GM19099 (cell line): Measurements from ENCODE around the gene IL12A.

Experiments used
- POLR2A ChIP-seq: IDR thresholded peaks from 3 replicates; pipeline ENCODE4 v1.6.1; 2011; ENCODE audit warnings: low read depth; ENCODE audit not compliant: insufficient read length; ENCODE audit errors: extremely low read depth

IL12A gene

DNA sequence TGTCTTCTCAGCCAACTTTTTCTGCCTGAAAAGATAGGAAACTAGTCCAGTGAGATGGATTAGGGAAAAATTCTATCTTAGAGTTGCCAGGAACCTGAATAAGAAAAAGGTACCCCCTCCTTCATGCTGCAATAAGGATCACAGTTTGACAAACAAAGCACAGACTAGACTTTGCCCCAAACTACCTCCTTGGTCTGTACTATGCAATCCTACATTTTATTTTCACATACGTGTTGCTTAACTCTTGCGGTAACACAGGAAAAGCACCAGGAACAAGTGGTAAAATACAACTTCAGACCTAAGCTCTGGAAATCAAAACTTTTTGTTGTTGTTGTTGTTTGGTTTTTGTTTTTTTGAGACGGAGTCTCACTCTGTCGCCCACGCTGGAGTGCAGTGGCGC lies 11.3 kb upstream of the IL12A start:
- no peak for TF ChIP-seq POLR2A

DNA sequence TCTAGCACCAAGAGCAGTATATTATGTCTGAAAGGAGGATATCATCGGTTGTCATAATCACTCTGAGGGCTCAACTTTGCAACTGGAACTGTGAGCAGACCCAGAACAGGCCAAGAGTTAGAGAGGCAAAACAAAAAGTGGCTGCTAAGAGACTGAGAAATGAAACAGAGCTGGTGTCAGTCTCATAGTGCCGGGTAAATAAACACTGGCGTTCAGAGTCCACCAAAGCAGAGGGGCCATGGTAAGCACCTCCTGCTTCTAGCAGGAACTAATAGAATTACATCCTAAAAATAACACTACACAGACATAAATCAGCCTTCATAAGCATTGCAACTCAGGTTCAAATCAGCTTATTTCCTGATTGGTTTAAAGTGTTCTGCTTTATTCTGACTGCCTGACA lies 10.3 kb upstream of the IL12A start:
- no peak for TF ChIP-seq POLR2A

DNA sequence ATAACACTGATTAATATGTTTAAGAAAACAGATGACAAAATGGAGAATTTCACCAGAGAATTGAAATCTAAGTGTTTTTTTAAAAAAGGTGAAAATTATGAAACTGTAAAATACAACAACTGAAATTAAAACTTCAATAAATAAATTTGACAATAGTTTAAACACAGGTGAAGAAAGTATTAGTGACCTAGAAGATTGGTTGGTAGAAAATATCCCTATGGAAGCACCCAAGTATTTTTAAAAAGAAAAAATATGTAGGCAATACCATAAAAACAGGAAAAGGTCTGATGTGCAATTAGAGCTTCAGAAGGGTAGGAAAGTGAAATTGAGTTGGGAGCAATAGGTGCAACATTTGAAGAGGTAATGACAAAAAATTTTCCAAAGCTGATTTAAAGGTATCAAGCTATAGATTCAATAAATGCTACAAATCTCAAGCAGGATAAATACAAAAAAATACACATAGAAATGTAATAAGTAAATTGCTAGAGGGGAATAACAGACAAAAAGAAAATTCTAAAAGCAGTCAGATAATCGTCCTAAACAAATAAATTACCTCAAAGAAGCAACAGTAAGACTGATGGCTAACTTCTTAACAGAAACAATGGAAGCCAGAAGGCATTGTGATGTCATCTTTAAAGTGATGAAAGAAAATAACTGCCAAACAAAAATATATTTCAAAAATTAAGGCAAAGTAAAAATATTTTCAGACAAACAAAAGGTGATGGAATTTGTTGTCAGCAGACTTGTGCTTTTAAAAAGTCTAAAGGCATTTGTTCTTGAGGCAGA lies 9.5 kb upstream of the IL12A start:
- no peak for TF ChIP-seq POLR2A

DNA sequence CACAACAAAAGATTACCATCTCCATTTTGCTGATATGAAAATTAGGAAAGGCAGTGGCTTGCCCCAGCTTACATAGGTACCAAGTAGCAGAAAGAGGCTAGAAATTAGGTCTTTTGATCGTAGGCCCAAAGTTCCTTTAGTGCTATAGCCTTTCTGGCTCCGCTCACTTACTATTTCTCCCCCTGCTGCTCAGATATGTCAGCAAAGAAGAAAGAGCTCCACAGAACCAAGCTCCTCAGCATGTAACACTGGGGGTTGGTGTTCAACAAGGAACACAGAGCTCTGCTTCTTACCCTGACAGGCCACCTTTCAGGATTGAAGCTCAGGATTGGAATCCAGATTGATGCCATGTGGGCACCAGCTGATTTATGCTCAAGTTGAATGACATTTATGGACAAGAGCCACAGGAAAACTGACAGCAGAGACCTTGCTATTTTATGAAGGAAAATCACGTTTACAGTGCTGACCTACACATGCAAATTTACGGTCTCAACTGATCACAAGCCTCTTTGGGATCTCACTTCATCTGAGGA lies 6.1 kb upstream of the IL12A start:
- no peak for TF ChIP-seq POLR2A

DNA sequence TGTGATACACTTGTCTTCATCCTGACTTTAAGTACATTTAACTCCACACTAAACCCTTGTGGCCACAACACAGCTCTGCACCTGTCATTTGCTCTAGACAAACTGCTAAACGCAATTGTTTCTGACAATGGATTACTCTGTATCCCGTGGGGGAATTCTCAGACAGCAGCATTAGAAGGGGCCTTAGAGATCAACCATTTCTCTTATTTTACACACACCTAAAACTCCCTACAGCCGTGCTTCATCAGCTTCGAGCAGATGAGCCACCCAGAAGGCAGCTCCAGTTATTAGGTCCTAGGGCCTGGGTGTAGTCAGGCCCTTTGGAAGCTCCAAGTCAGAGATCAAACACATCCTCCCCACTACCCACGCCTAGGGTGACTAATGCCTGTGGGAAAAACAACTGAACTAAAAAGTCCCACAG lies 1.3 kb upstream of the IL12A start:
- TF ChIP-seq POLR2A: no peak

DNA sequence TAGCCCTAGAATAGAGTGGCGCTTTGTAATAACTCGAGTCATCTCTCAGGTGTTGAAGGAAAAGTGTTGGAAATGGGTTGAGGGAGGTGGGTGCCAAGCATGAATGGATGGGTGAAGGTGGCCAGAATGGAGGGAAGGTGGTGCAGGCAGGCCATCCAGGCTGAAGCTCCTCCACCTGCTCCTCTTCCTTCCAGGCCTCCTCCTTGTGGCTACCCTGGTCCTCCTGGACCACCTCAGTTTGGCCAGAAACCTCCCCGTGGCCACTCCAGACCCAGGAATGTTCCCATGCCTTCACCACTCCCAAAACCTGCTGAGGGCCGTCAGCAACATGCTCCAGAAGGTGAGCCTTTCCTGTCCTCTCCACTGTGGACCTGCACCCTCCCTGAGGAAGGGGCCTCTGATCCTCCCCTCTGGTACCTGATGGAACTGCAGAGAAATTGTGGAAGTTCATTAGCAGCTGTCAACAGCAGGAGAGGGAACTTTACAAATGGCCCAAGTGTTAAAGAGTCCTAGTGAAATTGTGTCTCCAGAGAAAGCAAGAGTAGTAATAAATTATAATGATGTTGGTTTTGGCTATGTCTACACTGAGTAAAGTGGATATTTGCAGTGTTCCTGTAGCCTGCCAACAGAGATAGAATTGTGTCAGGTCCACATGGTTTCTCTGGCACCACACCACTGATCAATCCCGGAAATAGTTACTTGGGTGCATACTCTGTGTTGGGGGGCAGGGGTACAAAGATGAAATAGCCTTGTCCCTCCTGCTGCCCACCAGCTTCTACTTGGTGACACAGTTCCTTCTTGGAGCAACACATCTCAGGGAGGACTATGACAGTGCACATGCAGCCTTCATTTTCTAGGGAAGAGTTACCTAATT lies 1.6 kb downstream of the IL12A start:
- TF ChIP-seq POLR2A: no peak

DNA sequence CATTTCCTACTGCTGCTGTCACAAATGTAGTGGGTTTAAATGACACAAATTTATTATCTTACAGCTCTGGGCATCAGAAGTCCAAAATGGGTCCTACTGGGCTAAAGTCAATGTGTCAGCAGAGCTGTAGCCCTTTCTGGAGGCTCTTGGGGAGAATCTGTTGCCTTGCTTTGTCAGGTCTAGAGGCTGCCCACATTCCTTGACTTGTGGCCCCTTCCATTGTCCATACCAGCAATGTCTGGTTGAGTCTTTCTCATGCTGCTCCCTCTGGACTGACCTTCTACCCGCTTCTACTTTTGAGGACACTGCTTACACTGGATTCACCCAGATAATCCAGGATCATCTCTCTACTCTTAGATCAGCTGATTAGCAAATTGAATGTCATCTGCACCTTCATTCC lies 3.0 kb downstream of the IL12A start:
- TF ChIP-seq POLR2A: no peak

DNA sequence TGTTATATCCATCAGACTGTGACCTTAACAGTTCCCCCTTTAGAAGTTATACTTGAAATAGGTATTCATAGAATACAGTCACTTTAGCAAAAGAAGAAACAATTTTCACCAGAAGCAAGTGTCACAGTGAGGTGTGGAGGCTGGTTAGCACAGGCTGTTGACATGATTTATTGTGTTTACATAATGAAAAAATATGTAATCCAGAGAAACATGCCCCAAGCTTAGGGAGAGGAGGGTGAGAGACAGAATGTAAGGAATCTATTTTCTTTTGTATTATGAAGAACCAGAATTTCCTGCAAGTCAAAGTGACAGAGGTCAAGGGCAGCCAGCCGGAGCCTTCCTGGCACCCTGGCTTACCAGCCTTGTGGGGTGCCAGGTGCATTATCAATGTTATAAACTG lies 4.0 kb downstream of the IL12A start:
- TF ChIP-seq POLR2A: no peak

DNA sequence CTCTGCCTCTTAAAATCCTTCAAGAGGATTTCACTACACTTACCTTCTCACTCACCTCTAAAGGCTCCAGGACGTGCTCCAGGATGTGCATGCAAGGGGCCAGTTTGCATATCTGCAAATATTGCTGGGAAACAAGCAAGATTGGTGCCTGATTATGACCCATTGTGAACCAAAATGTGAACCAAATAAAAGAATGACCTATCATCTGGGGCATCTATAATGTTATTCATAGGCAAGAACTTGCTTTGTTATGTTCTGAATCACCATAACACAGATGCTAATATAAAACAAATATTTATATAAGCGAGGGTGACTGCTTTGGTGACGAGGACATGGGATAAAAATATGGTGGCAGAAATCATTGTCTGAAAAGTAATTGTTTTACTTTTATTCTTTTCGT lies 5.5 kb downstream of the IL12A start:
- no peak for TF ChIP-seq POLR2A

DNA sequence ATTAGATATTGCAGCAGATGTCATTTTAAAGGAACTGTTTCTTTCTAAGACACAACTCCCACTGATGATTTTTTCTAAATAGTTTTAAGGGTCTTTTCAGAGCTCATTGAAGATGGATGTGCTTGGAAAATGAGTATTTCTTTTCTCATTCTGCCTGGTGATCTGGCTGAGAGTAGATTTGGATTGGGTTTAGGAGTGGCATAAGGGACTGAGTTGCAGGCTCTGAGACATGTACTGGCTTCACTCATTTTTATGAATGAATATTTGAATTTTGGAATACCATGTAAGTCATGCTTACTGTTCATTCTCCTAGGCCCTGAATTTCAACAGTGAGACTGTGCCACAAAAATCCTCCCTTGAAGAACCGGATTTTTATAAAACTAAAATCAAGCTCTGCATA lies 6.5 kb downstream of the IL12A start:
- no peak for TF ChIP-seq POLR2A

DNA sequence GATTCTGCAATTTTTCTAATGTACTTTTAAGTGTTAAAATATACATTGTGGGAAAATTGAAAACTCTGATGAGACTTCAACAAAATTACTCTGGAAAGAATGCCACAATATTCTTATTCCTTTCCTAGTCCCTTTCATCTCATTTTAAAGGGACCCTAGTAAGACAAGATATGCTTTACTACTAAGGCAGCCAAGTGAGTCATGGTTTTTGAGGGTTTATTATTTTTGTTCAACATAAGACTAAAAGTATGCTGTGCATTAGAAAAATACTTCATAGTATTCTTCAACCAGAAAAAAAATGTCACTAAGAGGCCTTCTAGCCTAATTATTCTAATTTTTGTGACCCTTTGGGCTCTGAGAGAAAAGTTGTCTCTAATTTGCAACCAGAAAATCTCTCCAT lies 7.4 kb downstream of the IL12A start:
- no peak for TF ChIP-seq POLR2A

DNA sequence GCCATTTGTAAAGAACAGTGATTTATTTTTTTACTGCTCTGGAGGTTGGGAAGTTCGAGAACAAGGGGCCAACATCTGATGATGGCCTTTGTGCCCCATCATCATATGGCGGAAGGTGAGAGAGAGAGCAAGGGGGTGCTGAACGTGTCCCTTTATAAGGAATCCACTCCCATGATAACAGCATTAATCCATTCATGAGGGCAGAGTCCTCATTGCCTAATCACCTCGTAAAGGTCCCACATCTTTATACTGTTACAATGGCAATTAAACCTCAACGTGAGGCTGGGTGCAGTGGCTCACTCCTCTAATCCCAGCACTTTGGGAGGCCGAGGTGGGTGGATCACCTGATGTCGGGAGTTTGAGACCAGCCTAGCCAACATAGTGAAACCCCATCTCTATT lies 8.3 kb downstream of the IL12A start:
- TF ChIP-seq POLR2A: no peak

DNA sequence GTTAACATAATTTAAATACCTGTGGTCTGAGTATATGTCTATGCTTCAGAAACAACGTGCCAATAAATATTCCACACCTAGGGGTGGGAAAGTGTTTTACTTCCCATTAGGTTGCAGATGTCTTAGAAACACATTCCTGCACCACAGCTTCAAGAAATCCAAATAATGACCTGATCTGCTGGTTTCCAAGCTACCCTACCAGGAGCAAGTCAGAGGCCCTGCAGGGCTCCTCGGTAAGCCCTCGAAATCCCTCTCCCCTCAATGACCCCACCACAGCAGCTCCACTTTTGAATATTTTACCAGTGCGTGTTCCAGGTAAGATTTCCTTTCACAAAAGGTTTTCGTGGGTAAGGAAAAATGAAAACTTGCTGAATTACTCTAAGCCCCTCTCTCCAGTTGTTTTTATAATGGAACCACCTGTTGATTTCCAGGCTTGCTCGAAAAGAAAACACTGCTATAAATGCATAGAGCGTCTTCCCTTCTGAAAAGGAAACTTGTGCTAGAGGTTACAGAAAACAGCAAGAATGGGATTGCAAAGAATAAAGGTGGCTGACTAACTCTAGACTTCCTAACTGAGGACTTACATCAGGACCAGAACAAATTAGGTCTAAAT lies 12.6 kb downstream of the IL12A start:
- TF ChIP-seq POLR2A: no peak

DNA sequence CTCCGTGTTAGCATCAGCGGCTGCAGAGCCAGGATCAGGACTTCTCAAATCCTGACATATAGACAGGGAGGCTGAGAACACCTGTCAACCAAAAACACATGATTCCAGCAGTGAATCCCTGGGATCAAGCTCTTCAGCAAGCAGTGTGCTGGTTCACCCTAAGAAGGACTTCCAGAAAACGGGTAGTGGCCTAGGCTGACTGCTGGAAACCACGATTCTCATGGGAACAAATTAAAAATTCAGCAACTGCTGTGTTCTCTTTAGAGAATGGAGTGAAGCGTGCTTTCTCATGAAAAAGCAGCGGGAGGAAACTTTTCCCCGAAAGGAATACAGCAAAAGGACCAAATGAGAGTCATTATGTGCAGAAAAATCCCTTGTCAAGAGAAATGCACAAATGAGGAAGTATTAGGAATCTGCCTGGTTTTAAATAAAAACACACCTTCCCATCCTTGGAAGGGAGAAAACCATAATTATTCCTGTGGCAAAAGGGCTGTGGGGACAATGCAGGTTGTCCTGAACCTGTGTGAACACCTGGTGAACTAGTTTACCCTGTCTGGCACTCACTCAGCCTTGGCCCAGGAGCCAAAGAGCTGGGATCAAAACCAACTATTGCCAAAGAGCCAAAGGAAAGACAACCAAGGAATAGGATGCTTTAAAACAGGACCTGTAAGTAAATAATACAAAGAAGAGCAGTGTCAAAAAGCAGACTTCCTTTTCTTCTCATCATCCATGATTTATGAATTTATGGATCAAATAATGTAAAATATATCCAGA lies 13.4 kb downstream of the IL12A start:
- no peak for TF ChIP-seq POLR2A
